GM19035 (cell line): Measurements from ENCODE around the gene CAMTA2.
"Not testable (repeated sequence)": the region's sequence is repeated elsewhere in the genome, so short reads cannot be mapped to it uniquely, and the experiment has no call there.

Source experiments
- ATAC-seq: cut with Tn5 transposase; IDR thresholded peaks from one replicate; pipeline ENCODE4 v1.9.1; 2021; ENCODE audit not compliant: unreplicated experiment

The CAMTA2 gene, protein sequence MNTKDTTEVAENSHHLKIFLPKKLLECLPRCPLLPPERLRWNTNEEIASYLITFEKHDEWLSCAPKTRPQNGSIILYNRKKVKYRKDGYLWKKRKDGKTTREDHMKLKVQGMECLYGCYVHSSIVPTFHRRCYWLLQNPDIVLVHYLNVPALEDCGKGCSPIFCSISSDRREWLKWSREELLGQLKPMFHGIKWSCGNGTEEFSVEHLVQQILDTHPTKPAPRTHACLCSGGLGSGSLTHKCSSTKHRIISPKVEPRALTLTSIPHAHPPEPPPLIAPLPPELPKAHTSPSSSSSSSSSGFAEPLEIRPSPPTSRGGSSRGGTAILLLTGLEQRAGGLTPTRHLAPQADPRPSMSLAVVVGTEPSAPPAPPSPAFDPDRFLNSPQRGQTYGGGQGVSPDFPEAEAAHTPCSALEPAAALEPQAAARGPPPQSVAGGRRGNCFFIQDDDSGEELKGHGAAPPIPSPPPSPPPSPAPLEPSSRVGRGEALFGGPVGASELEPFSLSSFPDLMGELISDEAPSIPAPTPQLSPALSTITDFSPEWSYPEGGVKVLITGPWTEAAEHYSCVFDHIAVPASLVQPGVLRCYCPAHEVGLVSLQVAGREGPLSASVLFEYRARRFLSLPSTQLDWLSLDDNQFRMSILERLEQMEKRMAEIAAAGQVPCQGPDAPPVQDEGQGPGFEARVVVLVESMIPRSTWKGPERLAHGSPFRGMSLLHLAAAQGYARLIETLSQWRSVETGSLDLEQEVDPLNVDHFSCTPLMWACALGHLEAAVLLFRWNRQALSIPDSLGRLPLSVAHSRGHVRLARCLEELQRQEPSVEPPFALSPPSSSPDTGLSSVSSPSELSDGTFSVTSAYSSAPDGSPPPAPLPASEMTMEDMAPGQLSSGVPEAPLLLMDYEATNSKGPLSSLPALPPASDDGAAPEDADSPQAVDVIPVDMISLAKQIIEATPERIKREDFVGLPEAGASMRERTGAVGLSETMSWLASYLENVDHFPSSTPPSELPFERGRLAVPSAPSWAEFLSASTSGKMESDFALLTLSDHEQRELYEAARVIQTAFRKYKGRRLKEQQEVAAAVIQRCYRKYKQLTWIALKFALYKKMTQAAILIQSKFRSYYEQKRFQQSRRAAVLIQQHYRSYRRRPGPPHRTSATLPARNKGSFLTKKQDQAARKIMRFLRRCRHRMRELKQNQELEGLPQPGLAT

DNA sequence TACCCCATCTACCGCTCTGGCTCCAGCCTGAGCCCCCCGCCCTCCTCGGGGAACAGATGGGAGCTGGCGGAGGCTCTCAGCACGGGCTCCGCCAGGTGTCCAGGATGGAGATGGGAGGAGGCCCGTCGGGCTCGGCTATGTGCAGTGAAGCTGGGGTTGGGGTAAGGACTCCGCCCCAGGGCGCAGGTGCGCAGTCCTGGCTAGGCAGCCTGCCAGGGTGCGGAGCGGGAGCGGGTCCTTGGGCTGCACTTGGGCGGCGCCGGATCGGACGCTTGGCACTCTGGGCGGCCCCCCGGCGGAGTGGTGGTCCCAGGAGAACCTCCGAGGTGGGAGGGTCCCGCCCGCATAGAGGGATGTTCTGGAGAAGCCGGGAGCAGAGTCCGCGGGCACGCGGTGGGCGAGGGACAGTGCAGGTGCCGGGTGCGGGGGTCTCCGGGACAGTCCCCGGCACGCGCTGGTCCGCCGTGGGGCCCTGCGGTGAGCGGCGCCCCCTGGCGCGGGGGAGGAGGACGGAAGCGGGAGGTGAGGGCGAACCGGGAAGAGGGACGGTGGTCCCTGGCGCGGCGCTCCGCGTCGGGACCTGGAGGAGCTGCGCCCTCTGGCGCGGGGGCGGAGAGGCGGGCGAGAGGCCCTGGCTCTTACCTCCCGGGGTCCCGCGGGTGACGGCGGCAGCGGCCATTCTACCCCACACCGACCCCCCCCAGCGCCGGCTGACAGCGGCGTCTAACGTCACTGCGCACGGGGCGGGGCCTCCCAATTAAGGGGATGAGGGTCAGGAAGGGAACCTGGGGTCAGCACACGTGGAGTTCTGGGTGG, at the start of gene CAMTA2:
TSS of gene CAMTA2 (minus strand) at position 725 of the 816 bp plus-strand sequence. CDS start 1,453 bp downstream, outside the sequence.
- ATAC-seq: peak; percentile 78

DNA sequence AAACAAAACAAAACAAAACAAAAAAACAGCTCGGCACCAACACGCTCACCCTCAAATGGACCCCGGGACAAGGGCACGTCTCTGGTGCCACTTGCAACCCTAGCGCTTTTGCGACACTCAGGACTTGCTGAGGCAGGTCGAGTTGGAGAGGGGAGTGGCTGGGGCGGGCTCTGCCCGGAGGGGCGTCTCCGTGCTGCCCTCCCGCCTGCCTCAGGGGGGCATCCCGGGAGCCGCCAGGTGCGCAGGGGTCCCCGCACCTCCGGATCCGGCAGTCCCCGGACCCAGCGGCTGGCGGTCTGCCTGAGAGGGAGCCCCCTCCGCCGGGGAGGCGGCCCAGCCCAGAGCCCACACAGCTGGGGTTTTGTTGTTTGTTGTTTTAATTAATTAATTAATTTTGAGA, 47.8 kb upstream of the CAMTA2 start, which contains the start of gene SLC52A1:
TSS of gene SLC52A1 (minus strand) at position 112 of the 400 bp plus-strand sequence. CDS start 820 bp downstream, outside the sequence.
- ATAC-seq: no peak

DNA sequence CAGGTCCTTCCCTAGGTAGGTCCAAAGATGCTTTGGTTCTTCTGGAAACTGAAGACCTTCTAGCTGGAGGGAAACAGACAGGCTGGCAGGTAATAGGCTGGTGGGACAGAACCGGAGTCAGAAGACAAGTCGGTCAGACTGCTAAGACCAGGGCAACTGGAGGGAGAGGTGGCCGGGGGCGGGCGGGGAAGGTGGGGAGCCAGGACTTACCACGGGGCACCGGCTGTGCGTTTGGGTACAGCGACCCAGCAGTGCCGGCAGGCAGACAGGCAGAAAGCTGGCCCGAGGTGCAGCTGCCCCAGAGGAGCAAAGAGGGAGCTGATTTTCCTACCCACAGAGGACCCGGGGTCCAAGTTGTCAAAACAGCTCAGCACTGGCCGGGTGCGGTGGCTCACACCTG, 47.2 kb upstream of the CAMTA2 start:
- ATAC-seq: no peak

DNA sequence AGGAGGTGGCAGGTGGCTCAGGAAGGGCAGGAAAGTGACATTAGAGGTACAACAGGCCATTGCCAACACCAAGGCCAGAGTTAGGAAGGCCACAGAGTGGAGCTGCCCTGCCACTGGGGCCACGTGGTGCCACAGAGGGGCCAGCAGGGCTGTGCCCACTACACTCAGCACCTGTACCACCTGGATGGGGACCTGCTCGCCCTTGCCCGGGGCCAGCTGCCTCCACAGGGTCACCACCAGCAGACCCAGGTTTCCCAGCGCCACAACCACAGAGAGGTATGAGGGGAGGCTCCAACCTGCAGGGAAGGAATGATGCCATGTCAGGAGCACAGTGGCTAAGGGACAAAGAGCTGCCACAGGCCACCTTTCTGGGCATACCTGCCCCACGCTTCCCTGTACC, 46.6 kb upstream of the CAMTA2 start:
- ATAC-seq: no peak

DNA sequence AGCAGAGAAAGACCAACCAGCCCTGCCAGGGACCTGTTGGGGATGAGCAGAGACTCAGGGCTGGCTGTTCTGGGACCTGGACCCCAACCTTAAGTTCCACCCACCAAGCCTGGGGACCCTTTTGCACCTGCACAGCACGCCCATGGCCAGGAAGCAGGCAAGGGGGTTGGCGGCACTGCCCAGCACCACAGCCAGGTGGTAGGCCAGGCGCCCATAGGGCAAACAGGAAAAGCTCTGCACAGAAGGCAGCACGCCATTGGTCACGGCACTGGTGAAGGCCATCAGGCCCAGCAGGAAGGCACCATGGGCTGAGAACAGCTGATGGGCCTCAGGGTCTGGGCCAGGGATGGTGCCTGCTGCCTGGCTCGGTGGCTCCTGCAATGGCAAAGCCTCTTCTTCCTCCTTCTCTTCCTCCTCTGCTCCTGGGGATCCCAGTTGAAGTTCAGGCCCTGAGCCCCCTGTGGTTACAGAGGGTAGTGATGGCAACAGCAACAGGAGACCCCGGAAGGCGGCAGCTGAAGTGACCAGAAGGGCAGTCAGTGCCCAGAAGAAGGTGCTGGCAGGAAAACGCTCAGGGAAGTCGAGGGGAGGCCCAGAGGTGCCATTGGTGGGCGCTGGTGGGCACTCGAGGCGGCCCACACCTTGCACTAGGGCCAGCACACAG, 46.0 kb upstream of the CAMTA2 start:
- no peak for ATAC-seq

DNA sequence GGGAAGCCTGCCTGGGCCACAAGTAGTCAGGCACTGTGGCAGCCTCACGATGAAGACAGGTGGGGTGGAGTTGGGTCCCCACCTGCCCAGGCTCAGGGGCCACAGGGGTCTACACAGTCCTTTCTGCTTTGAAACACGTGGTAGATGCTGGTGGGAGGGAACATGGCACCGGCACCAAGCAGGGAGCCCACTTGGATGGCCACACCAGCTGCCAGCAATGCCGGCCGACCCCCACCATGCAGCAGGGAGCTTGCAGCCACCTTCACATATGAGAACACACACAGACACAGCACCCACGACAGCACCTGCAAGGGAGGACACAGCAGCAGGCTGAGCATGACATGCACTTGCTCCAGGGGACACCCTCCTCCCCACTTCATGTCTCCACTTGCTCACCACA, 45.4 kb upstream of the CAMTA2 start:
- ATAC-seq: no peak

DNA sequence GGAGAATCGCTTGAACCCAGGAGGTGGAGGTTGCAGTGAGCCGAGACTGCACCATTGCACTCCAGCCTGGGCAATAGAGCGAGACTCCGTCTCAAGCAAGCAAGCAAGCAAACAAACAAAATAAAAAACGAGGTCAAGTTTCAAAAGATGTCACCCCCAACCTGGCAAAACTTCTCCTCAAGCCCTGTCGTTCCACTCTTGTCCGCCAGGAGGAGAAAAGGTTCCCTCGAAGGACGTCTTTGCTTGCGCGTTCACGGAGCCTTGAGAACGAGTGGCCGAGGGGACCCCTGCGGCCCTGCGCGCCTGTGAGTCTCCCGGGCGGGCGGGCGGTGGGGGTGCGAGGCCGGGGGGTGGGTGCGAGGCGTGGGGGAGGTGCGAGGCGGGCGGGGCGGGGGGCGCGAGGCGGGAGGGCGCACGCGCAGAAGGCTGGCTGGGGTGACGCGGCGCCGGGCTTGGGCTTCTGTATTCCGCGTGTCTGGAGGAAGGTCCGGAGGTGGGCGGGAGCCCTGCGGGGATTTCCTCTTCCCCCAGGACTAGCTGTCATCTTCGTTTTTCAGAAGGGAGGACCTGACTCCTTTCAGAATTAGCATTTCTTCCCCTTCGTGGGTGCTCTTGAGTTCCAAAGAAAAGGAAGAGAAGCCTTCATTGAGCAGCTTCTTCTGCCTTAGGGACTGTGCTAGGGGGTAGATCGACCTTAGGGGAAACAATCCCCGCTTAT, 44.0 kb upstream of the CAMTA2 start:
- peak; percentile 75 for ATAC-seq

DNA sequence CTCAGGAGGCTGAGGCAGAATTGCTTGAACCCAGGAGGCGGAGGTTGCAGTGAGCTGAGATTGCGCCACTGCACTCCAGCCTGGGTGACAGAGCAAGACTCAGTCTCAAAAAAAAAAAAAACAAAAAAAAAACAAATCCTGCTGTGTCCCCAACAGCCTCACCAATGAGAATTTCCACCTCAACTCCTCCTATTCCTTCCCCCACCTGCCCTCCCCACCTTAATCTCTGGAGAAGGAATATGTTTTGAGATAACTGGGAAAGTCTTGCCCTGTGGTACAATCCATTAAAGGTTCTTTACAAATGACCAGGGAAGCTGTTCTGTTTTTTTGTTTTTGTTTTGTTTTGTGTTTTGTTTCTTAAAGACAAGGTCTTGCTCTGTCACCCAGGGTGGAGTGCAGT, 42.7 kb upstream of the CAMTA2 start:
- ATAC-seq: not testable (repeated sequence)

DNA sequence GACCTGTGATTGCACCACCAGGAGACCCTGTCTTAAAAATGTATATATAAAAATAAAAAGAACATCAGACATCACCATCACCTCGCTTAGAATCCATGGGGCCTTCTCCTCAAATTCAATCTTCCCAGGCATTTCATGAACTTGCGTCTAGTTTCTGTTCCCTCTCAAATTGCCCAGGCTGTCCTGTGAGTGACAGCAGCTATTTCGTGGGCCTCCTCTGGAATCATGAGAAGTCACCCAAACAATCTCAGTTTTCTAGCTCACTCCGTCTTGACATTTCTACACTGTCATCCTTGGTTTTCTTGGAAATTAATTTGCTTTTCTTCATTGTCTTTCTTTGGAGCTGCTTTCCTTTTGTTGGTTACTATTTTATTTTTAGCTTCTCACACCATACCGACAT, 40.4 kb upstream of the CAMTA2 start:
- ATAC-seq: no peak

DNA sequence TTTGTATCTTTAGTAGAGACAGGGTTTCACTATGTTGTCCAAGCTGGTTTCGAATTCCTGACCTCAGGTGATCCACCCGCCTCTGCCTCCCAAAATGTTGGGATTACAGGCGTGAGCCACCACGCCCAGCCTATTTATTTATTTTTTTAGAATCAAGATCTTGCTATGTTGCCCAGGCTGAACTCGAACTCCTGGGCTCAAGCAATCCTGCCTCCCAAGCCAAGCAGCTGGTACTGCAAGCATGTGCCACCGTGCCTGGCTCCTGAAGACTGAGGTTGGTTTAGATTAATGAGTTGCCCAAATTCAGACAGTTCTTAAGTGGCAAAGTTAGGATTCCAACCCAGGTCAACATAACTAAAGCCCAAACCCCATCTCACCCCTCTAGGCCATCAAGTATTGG, 39.8 kb upstream of the CAMTA2 start:
- ATAC-seq: no peak

DNA sequence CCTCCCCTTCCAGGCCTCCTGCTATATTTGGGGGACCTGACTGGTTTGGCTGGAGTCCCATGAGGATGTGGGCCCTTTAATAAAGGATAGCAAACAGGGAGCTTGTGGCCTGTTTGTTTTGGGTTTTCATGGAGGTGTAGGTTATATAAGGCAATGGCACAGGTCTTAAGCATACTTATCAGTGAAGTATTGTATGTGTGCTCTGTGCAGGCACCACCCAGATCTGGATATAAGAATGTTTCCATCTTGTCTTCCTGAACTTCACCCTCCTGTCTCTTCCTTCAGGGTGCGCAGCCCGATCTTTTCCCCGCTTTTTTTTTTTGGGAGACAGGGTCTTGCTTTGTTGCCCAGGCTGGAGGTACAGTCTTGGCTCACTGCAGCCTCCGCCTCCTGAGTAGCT, 37.1 kb upstream of the CAMTA2 start:
- ATAC-seq: no peak

DNA sequence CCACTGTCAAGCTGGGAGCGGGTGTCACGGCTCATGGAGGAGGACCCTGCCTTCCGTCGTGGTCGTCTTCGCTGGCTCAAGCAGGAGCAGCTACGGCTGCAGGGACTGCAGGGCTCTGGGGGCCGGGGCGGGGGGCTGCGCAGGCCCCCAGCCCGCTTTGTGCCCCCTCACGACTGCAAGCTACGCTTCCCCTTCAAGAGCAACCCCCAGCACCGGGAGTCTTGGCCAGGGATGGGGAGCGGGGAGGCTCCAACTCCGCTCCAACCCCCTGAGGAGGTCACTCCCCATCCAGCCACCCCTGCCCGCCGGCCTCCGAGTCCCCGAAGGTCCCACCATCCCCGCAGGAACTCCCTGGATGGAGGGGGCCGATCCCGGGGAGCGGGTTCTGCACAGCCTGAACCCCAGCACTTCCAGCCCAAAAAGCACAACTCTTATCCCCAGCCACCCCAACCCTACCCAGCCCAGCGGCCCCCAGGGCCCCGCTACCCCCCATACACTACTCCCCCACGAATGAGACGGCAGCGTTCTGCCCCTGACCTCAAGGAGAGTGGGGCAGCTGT, 36.2 kb upstream of the CAMTA2 start:
- ATAC-seq: no peak

DNA sequence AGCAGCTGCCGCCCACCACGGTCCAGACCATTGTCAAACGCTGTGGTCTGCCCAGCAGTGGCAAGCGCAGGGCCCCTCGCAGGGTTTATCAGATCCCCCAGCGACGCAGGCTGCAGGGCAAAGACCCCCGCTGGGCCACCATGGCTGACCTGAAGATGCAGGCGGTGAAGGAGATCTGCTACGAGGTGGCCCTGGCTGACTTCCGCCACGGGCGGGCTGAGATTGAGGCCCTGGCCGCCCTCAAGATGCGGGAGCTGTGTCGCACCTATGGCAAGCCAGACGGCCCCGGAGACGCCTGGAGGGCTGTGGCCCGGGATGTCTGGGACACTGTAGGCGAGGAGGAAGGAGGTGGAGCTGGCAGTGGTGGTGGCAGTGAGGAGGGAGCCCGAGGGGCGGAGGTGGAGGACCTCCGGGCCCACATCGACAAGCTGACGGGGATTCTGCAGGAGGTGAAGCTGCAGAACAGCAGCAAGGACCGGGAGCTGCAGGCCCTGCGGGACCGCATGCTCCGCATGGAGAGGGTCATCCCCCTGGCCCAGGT, 34.8 kb upstream of the CAMTA2 start:
- no peak for ATAC-seq

DNA sequence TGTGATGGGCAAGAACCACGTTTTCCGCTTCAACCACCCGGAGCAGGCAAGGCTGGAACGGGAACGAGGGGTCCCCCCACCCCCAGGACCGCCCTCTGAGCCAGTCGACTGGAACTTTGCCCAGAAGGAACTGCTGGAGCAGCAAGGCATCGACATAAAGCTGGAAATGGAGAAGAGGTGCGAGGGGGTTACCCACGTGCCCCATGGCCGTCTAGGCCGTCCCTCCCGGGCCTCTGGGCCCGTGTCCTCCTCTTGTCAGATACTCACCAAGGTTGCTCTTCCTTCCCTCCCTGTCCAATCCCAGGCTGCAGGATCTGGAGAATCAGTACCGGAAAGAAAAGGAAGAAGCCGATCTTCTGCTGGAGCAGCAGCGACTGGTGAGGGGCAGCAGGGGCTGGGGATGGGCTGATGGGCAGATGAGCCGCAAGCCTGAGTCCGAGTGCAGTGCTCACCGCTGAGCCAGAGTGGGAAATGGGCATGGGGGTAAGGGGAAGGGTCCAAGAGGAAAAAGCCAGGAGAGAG, 33.1 kb upstream of the CAMTA2 start:
- no peak for ATAC-seq

DNA sequence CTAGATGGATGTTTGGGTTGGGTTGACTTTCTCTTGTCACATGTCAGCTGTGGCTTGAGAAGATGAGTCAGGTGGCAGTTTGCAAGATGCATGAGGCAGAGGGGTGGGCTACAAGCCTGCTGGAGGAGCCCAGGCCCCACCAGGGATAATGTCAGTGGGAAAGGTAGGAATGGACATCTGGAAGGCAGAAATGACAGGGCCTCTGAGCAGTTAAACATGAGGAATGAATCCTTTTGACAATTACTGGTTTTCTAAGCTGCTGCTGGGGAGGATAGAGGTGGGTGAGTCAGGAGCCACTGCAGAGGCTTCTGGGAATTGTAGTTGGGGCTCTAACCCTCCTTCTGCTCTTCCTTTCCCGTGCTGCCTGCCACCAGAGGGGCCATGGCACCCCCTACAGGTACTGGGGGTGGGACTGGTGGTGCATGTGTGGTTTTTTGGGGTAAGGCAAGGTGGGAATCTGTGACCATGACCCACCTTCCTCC, 32.0 kb upstream of the CAMTA2 start:
- no peak for ATAC-seq

DNA sequence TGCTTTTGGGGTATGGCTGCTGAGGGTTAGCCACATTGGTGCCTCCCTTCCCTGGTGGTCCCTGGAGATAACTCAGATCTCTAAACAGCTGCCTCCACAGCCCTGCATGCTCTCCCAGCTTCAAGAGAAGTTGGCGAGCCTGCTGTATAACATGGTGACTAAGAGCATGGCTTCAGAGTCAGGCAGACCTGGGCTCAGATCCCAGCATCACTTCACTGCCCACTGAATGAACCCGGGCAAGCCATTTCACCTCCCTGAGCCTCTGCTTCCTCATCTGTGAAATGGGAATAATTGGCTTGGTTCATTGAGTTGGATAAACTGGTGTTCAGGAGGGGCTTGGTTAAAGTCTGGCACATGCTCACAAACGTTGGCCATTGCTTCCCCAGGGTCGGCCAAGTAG, 26.9 kb upstream of the CAMTA2 start:
- no peak for ATAC-seq

DNA sequence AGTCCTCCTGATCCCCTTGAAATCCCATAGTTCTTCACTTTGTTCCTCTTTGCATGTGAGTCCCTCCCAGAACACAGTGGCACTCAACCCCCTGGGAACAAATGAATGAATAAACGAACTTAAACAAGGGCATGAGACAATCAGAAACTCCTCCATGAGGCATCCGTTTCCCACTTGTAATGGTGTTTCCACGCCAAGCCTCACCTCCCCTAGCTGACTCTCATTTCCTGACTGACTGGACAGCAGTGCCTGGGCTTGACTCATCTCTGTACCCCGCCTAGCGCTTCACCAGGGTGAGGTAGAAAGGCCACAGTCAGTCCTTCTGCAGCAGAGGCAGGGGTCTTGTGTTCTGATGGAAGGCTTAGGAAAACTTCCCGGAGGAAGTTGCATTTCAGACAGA, 24.5 kb upstream of the CAMTA2 start:
- no peak for ATAC-seq

DNA sequence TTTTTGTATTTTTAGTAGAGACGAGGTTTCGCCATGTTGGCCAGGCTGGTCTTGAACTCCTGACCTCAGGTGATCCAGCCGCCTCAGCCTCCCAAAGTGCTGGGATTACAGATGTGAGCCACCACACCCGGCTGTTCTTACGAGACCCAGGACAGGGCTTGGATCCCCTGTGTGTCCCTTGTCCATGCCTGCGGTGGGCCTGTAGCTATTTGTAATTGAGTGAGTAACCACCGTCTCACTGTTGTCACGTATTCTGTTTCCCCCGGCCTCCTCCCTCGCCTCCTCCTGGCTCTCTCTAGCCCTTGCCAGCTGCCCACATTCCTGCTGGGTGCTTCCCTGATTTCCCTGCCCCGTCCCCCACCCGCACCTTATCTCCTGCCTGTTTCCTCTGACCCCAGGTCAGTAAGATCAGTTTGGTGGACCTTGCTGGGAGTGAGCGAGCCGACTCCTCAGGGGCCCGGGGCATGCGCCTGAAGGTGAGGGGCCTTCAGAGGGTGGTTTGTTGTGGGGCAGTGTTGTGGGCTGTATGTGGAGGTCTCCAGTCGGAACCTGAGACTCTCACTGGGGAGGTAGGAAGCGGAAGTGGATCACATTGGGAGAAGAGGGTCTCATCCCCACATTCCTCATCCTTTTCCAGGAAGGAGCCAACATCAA, 15.9 kb upstream of the CAMTA2 start:
- ATAC-seq: no peak
